ENCODE results near the gene DNMT3A.

- TF ChIP-seq POLR2A (IDR thresholded peaks at IDR 0.05; ENCODE audit: control extremely low read depth in 1 of 2, low read depth in 2 of 2, low read length in 2 of 2): no peak
- no peak for TF ChIP-seq CTCF (IDR thresholded peaks at IDR 0.05; ENCODE audit: control extremely low read depth in 1 of 3, insufficient read depth in 1 of 3, low read depth in 1 of 3, low read length in 3 of 3)
- no peak for TF ChIP-seq MAX (IDR thresholded peaks at IDR 0.05)
- TF ChIP-seq EZH2 (IDR thresholded peaks at IDR 0.05; ENCODE audit: low read depth, low read length, severe bottlenecking): no peak
- TF ChIP-seq RBBP5 (IDR thresholded peaks at IDR 0.05; ENCODE audit: borderline replicate concordance, low read depth, low read length): no peak
- TF ChIP-seq SP1 (IDR thresholded peaks at IDR 0.05; ENCODE audit: low read depth, low read length): no peak
- no peak for TF ChIP-seq ATF2 (IDR thresholded peaks at IDR 0.05; ENCODE audit: low read length)
- no peak for TF ChIP-seq TAF1 (IDR thresholded peaks at IDR 0.05; ENCODE audit: low read depth, low read length)
- TF ChIP-seq POLR2AphosphoS5 (IDR thresholded peaks at IDR 0.05; ENCODE audit: low read depth, low read length): no peak
- TF ChIP-seq JUND (IDR thresholded peaks at IDR 0.05; ENCODE audit: low read length): no peak
- TF ChIP-seq RNF2 (IDR thresholded peaks at IDR 0.05; ENCODE audit: borderline replicate concordance, low read depth, low read length, missing control alignments, poor library complexity, severe bottlenecking): no peak
- TF ChIP-seq EGR1 (IDR thresholded peaks at IDR 0.05; ENCODE audit: borderline replicate concordance, low read depth, low read length): no peak
- TF ChIP-seq NANOG (IDR thresholded peaks at IDR 0.05; ENCODE audit: insufficient read depth, low read depth, low read length, poor library complexity, severe bottlenecking): no peak
These were observed 57.8 kb downstream of the DNMT3A start for GRCh38 chr2:25283921-25284320.
